ENCODE data around the gene COL4A2. TPM values are rescaled to one million over a fixed set of nuclear protein-coding genes. Genes with fewer than 3 reads are reported as not detected.

COL4A2 gene
- total and polyA plus RNA-seq, 2 donors (not counting 1 experiment from before 2014, with no cell fraction given): 0.17 TPM; not detected in 1

GRCh38 chr13:110300090-110300815 lies 6.8 kb upstream of the COL4A2 start:
- H3K27me3 Mint-ChIP-seq: peaks cover 57% of the 10 kb centered on the region
- no peak overlapping the region for H3K9ac ChIP-seq (ENCODE audit: low read length)
- no peaks in the 10 kb centered on the region for H3K4me1 Mint-ChIP-seq
- H3K79me2 ChIP-seq (ENCODE audit: control insufficient read depth, insufficient read depth, low read length): no peaks in the 10 kb centered on the region
- intact Hi-C loops (cut with micrococcal nuclease): no loop called here
- DNase-seq (no peak), ATAC-seq (ENCODE audit: low read depth) (no peak)
- H3K27ac Mint-ChIP-seq: no peak overlapping the region
- H3K4me1 ChIP-seq (ENCODE audit: control insufficient read depth in 2 of 2, insufficient read depth in 2 of 2, low read length in 2 of 2): no peaks in the 10 kb centered on the region
- no peak overlapping the region for H2AFZ ChIP-seq (ENCODE audit: insufficient read depth, low read depth, low read length, poor library complexity, severe bottlenecking)
- H3K4me2 ChIP-seq (replicated peaks; ENCODE audit: low read depth, low read length, poor library complexity, severe bottlenecking): no peak overlapping the region
- no peaks in the 10 kb centered on the region for H4K20me1 ChIP-seq (ENCODE audit: control insufficient read depth, insufficient read depth, low read length, poor library complexity, severe bottlenecking)
- H3K27me3 ChIP-seq (replicated peaks in 1 of 4; ENCODE audit: control extremely low read depth in 1 of 4, control insufficient read depth in 3 of 4, insufficient read depth in 4 of 4, low read length in 3 of 4): peaks cover 0 to 28% (median 16%) of the 10 kb centered on the region in 4 experiments
- no peaks in the 10 kb centered on the region for H3K36me3 ChIP-seq (replicated peaks in 1 of 2; ENCODE audit: control extremely low read depth in 1 of 2, control insufficient read depth in 1 of 2, extremely low read depth in 1 of 2, insufficient read depth in 2 of 2, low read length in 1 of 2)
- ChIA-PET CTCF (no interaction called here), POLR2A (no interaction called here)
- H3K4me3 Mint-ChIP-seq: no peak overlapping the region
- TF ChIP-seq CTCF (IDR thresholded peaks at IDR 0.05): no peak
- no peak for TF ChIP-seq EZH2 (IDR thresholded peaks at IDR 0.05; ENCODE audit: borderline replicate concordance, insufficient read depth, low read depth, low read length, poor library complexity, severe bottlenecking)
- H3K4me3 ChIP-seq (ENCODE audit: control extremely low read depth in 1 of 5, extremely low read depth in 1 of 5, insufficient read depth in 1 of 5, low read depth in 2 of 5, low read length in 4 of 5): no peak overlapping the region
- H3K9me3 Mint-ChIP-seq (ENCODE audit: insufficient read depth): no peaks in the 10 kb centered on the region
- H3K27ac ChIP-seq (ENCODE audit: low read length in 2 of 2): no peak overlapping the region
- H3K9me3 ChIP-seq (ENCODE audit: control extremely low read depth in 1 of 3, control insufficient read depth in 2 of 3, insufficient read depth in 1 of 3, low read length in 2 of 3): peaks cover 0 to 3% (median 0%) of the 10 kb centered on the region in 3 donors
- WGBS (ENCODE audit: insufficient coverage): no CpG with 5 or more reads among the region's 3 CpGs

- ATAC-seq (ENCODE audit: low read depth) (no peak), DNase-seq (no peak)
- no peak overlapping the region for H3K27ac Mint-ChIP-seq
- peaks cover 65% of the 10 kb centered on the region for H3K27me3 Mint-ChIP-seq
- H4K20me1 ChIP-seq (ENCODE audit: control insufficient read depth, insufficient read depth, low read length, poor library complexity, severe bottlenecking): no peaks in the 10 kb centered on the region
- WGBS (ENCODE audit: insufficient coverage): 100% methylated on average over 1 of the region's 5 CpGs
- ChIA-PET CTCF (no interaction called here), POLR2A (no interaction called here)
- no peak overlapping the region for H3K4me3 ChIP-seq (ENCODE audit: control extremely low read depth in 1 of 5, extremely low read depth in 1 of 5, insufficient read depth in 1 of 5, low read depth in 2 of 5, low read length in 4 of 5)
- no peaks in the 10 kb centered on the region for H3K4me1 Mint-ChIP-seq
- no peaks in the 10 kb centered on the region for H3K36me3 ChIP-seq (replicated peaks in 1 of 2; ENCODE audit: control extremely low read depth in 1 of 2, control insufficient read depth in 1 of 2, extremely low read depth in 1 of 2, insufficient read depth in 2 of 2, low read length in 1 of 2)
- no peak overlapping the region for H2AFZ ChIP-seq (ENCODE audit: insufficient read depth, low read depth, low read length, poor library complexity, severe bottlenecking)
- TF ChIP-seq EZH2 (IDR thresholded peaks at IDR 0.05; ENCODE audit: borderline replicate concordance, insufficient read depth, low read depth, low read length, poor library complexity, severe bottlenecking) (no peak), CTCF (IDR thresholded peaks at IDR 0.05) (no peak)
- H3K79me2 ChIP-seq (ENCODE audit: control insufficient read depth, insufficient read depth, low read length): no peaks in the 10 kb centered on the region
- no peak overlapping the region for H3K4me2 ChIP-seq (replicated peaks; ENCODE audit: low read depth, low read length, poor library complexity, severe bottlenecking)
- no peak overlapping the region for H3K27ac ChIP-seq (ENCODE audit: low read length in 2 of 2)
- no peaks in the 10 kb centered on the region for H3K9me3 Mint-ChIP-seq (ENCODE audit: insufficient read depth)
- no peak overlapping the region for H3K9ac ChIP-seq (ENCODE audit: low read length)
- peaks cover 0 to 3% (median 0%) of the 10 kb centered on the region in 3 donors for H3K9me3 ChIP-seq (ENCODE audit: control extremely low read depth in 1 of 3, control insufficient read depth in 2 of 3, insufficient read depth in 1 of 3, low read length in 2 of 3)
- peaks cover 0 to 32% (median 21%) of the 10 kb centered on the region in 4 experiments for H3K27me3 ChIP-seq (replicated peaks in 1 of 4; ENCODE audit: control extremely low read depth in 1 of 4, control insufficient read depth in 3 of 4, insufficient read depth in 4 of 4, low read length in 3 of 4)
- intact Hi-C loops (cut with micrococcal nuclease): no loop called here
- H3K4me1 ChIP-seq (ENCODE audit: control insufficient read depth in 2 of 2, insufficient read depth in 2 of 2, low read length in 2 of 2): no peaks in the 10 kb centered on the region
- no peak overlapping the region for H3K4me3 Mint-ChIP-seq
These were observed 6.0 kb upstream of the COL4A2 start for GRCh38 chr13:110301083-110301482.

Data from B cell (primary cell).